ENCODE data around the gene GMPR.
A peak's percentile ranks its signal among the peaks of the same experiment; 100 is the strongest.
"Not testable (repeated sequence)": the region's sequence is repeated elsewhere in the genome, so short reads cannot be mapped to it uniquely, and the experiment has no call there.

GMPR gene

GRCh38 chr6:16225062-16225731, 13.2 kb upstream of the GMPR start:
- not testable (repeated sequence) for DNase-seq (ENCODE audit: low spot score)

DNA sequence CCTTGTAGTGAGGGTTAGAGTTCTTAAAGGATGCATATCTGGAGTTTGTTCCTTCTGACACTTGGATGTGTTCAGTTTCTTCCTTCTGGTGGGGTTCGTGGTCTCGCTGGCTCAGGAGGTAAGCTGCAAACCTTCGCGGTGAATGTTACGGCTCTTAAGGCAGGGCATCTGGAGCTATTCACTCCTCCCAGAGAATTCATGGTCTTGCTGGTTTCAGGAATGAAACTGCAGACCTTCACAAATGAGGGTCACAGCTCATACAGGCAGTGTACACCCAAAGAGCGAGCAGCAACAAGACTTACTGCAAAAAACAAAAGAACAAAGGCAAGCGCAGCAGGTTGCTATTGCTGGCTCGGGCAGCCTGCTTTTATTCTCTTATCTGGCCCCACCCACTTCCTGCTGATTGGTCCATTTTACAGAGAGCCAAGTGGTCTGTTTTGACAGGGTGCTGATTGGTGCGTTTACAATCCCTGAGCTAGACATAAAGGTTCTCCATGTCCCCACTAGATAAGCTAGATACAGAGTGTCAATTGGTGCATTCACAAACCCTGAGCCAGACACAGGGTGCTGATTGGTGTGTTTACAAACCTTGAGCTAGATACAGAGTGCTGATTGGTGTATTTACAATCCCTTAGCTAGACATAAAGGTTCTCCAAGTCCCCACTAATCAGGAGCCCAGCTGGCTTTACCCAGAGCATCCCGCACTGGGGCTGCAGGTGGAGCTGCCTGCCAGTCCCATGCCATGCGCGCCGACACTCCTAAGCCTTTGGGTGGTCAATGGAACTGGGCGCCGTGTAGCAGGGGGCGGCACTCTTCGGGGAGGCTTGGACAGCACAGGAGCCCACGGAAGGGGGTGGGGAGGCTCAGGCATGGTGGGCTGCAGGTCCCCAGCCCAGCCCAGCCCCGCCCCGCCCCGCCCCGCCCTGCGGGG, 12.0 kb upstream of the GMPR start:
- not testable (repeated sequence) for DNase-seq (ENCODE audit: low spot score)

- DNase-seq (ENCODE audit: low spot score), result no peak
Observed at GRCh38 chr6:16227048-16227562, 11.3 kb upstream of the GMPR start.

DNA sequence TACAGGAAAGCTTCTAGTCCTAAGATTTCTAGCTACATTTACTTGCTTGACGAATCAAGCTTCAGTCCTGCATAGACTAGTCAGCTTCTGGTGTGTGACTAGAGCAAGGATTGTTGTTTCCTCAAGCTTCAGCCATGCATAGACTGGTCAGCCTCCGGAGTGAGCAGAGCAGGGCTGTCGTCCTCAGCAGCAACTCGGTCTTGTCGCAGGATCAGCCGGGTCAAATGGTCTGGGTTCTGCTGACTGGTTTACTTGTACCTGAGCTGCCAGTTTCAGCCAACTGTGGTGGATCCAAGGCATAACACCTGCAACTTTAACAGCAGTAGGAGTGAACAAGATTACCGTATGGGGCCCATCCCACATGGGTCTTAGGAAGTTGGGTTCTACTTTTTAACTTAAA, 10.8 kb upstream of the GMPR start:
- DNase-seq (ENCODE audit: low spot score), result no peak

DNA sequence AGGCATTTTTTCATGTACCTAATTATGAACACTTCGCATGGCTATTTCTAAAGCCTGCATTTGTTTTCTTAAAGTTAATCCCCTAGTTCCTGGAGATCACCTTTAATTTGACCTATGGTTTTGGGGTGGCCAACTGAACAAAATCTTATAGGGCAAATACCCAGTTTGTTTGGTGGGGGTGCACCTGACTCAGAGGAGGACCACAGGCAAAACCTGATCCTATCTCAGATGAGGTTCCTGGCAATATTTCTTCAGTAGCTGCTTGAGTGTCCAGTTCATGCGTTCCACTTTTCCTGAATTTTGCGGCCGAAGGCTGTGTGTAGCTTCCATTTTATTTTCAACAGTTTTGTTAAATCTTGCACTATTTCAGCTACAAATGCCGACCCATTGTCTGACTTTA, 10.3 kb upstream of the GMPR start:
- no peak for DNase-seq (ENCODE audit: low spot score)

GRCh38 chr6:16228709-16229665, 9.4 kb upstream of the GMPR start:
- DNase-seq (ENCODE audit: low spot score), result no peak

- DNase-seq (ENCODE audit: low spot score), result no peak
Observed at GRCh38 chr6:16229700-16230099, 8.7 kb upstream of the GMPR start.

DNA sequence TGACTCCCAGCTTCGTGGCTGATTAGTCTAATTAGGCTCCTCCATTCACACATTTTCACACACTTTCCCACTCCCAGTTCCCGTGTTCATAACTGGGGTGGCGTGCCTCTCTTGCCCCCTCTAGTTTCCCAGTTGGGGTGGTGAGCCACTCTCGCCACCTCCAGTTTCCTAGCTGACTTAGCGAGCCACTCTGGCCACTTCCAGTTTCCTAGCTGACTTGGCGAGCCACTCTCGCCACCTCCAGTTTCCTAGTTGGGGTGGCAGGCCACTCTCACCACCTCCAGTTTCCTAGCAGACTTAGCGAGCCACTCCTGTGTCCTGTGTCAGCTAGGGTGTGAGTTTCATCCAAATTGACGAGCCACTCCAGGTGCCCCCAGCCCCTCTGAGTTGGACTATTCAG, 7.4 kb upstream of the GMPR start:
- no peak for DNase-seq (ENCODE audit: low spot score)

GRCh38 chr6:16232086-16232485, 6.3 kb upstream of the GMPR start:
- DNase-seq (ENCODE audit: low spot score), result no peak

DNA sequence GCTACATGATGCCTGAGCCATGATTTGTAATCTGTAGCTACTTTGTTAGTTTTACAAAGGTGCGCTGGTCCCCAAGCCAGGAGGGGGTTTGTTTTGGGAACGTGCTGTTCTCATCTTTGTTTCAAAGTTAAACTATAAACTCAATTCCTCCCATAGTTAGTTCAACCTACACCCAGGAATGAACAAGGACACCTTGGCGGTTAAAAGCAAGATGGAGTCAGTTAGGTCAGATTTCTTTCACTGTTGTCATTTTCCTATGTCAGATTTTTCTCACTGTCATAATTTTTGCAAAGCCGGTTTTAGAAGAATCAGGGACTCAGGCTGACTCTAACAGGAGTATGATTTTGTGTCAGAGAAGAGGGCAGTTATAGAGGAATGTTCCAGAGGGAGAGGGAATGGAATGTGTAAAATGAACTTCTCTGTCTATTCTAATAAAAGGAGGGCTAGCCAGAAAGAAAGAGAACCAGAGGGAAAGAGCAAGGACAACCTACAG, 2.3 kb upstream of the GMPR start:
- DNase-seq (ENCODE audit: low spot score), result no peak

- DNase-seq (ENCODE audit: low spot score), result no peak
Observed at GRCh38 chr6:16236631-16237199, 1.7 kb upstream of the GMPR start.

DNA sequence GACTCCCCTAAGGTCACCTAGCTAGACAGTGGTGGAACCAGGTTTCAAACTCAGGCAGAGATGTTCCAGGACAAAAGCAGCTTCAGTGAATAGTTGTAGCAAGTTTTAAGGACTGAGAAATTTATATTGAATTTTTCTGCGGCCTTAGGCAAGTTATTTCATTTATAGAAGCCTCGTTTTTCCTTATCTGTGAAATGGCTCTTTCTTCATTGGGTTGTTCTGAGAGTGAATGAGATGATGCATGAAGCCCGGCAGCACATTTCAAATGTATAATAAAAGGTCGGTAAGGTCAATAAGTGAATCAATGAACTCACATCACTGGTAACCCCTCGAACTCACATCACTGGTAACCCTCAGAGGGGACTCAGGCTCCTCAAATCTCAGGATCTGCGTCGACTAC, 1.1 kb upstream of the GMPR start:
- no peak for DNase-seq (ENCODE audit: low spot score)

GRCh38 chr6:16238963-16239797, 793 bp downstream of the GMPR start:
- no peak for DNase-seq (ENCODE audit: low spot score)

GRCh38 chr6:16239798-16240123, 1.4 kb downstream of the GMPR start:
- peak; percentile 15 for DNase-seq (ENCODE audit: low spot score)

DNA sequence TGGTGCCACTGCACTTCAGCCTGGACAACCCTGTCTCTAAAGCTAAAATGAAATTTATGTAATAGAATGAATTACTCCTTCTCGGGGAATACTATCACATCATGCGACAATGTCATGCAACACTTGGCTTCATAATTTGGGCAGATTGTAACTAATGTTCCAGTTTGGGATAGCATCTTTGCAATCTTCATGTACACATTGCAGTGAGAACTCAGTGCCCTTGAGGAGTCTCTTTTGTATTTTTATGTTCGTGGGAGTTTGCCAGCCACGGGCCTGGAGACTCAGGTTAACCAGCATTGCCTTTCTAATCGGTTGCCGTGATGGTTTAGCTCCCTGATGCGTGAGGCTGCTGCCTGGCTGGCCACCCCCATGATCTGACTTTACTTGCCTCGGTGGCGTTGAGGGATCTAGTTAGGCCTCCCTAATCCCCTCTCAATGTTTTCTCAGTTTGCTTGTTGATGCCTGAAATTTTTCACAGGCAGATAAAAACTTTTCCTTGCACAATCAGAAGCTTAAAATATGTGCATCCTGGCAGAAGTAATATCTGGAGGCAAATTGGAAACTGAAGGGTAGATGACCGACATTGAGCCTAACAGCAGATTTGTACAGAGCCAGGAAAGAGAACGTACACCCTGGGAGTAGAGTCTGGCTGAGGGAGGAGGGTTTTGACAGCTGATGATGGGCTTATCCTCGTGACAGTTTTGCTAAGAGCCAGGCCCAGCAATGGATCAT, 2.4 kb downstream of the GMPR start:
- DNase-seq (ENCODE audit: low spot score), result no peak

- DNase-seq (ENCODE audit: low spot score), result no peak
Observed at GRCh38 chr6:16241321-16241689, 2.9 kb downstream of the GMPR start.

GRCh38 chr6:16243055-16243454, 4.7 kb downstream of the GMPR start:
- no peak for DNase-seq (ENCODE audit: low spot score)

DNA sequence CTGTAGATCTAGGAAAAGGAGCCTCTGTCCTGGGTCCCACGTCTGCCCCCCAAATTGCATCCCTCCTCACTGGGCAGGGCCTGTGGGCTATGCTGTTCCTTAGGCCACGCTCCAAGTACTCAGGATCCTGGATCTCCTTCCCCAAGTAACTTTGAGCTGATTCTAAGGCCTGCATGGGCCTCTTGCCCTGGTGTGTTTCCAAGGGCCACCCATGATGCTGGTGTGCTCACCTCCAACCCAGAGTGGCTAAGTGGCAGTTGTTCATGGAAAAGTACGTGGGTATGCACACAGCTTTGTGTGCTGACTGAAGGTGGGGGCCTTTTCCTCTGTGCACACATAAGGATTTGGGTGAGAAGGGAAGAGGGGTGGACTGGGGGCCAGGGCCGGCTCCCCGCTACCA, 5.3 kb downstream of the GMPR start:
- DNase-seq (ENCODE audit: low spot score), result no peak

DNA sequence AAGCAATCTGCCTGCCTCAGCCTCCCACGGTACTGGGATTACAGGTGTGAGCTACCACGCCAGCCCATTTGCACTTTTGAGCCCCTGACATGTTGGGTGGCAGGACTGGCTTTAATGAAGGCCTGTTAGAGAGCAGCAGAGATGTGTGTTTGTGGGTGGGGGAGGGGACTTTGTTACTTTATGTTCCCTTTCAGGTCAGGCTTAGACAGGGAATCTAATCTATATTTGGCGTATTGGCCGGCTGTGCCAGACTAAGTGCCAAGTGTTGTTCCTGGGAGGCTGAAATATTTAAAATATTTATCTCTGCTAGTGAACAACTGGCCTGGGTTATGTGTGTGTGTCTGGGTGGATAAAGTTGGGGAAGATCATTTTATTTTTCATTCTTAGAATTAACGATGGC, 6.1 kb downstream of the GMPR start:
- DNase-seq (ENCODE audit: low spot score), result no peak

DNA sequence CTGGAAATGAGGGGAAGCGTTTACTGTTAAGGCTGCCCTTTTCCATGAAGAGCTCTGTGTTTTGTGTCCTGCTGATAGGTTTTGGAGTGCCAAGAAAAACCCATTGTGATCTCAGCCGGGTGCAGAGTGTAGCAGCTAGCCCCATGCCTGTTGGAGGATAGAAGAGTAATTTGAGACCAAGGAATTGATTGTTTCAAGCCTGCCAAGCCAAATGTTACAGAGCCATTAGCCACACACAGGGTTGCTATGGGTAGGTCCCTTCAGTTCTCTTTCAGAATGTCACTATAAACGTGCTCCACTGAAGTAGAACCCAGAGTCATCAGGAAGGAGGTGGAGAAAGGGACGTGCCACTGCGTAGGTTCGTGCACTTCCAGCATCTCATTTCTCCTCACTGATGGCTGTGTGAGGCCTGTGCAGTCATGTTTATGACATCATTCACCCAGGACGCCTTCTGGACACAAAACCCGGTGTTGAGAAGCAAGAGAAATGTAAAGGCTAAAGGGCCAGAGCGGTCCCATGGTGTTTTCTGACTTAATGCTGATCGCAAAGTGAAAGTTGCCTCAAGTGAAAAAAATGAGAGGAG, 6.6 kb downstream of the GMPR start:
- no peak for DNase-seq (ENCODE audit: low spot score)

Data from HuH-7 (cell line).